ENCODE measurements around the gene ARHGEF10L. TPM values are rescaled to one million over a fixed set of nuclear protein-coding genes. Genes with fewer than 3 reads are reported as not detected.

ARHGEF10L gene
- total RNA-seq, 4 donors from 2014 or later = 65.0 to 136 (median 94.1) TPM

DNA sequence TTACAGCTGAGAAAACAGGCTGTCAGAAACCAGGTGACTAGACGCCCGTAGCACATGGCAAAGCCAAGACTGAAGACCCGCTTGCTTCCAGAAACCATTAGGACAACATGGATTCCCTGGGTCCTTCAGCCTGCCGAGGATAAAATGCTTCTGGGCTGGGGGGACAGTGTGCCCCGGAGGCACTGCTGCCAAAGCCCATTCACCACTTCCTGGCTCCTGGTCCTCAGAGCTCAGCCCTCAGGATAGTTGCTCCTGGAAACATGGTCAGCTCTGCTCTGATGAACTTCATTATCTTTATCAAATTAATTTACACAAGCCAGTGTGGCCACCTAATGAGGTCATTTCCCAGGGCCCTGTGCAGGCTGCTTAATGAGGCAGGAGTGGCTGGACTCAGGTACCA, 174.5 kb downstream of the ARHGEF10L start:
- H3K36me3 ChIP-seq = no peaks in the 10 kb centered on the region
- H3K27ac ChIP-seq = no peak overlapping the region
- DNase-seq (ENCODE audit: low spot score in 2 of 2) = no peak
- no peak overlapping the region for H3K4me3 ChIP-seq
- H3K9me3 ChIP-seq = no peaks in the 10 kb centered on the region
- no CpG with 5 or more reads among the region's 5 CpGs for WGBS
- no peaks in the 10 kb centered on the region for H3K4me1 ChIP-seq
- peaks cover 25% of the 10 kb centered on the region for H3K27me3 ChIP-seq
- no peak for TF ChIP-seq EP300 (IDR thresholded peaks at IDR 0.05)
- TF ChIP-seq POLR2AphosphoS5 (IDR thresholded peaks at IDR 0.05) = no peak
- no peak for TF ChIP-seq POLR2A (IDR thresholded peaks at IDR 0.05)
- TF ChIP-seq, protein P1, sequence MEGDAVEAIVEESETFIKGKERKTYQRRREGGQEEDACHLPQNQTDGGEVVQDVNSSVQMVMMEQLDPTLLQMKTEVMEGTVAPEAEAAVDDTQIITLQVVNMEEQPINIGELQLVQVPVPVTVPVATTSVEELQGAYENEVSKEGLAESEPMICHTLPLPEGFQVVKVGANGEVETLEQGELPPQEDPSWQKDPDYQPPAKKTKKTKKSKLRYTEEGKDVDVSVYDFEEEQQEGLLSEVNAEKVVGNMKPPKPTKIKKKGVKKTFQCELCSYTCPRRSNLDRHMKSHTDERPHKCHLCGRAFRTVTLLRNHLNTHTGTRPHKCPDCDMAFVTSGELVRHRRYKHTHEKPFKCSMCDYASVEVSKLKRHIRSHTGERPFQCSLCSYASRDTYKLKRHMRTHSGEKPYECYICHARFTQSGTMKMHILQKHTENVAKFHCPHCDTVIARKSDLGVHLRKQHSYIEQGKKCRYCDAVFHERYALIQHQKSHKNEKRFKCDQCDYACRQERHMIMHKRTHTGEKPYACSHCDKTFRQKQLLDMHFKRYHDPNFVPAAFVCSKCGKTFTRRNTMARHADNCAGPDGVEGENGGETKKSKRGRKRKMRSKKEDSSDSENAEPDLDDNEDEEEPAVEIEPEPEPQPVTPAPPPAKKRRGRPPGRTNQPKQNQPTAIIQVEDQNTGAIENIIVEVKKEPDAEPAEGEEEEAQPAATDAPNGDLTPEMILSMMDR (IDR thresholded peaks at IDR 0.05) = no peak

DNA sequence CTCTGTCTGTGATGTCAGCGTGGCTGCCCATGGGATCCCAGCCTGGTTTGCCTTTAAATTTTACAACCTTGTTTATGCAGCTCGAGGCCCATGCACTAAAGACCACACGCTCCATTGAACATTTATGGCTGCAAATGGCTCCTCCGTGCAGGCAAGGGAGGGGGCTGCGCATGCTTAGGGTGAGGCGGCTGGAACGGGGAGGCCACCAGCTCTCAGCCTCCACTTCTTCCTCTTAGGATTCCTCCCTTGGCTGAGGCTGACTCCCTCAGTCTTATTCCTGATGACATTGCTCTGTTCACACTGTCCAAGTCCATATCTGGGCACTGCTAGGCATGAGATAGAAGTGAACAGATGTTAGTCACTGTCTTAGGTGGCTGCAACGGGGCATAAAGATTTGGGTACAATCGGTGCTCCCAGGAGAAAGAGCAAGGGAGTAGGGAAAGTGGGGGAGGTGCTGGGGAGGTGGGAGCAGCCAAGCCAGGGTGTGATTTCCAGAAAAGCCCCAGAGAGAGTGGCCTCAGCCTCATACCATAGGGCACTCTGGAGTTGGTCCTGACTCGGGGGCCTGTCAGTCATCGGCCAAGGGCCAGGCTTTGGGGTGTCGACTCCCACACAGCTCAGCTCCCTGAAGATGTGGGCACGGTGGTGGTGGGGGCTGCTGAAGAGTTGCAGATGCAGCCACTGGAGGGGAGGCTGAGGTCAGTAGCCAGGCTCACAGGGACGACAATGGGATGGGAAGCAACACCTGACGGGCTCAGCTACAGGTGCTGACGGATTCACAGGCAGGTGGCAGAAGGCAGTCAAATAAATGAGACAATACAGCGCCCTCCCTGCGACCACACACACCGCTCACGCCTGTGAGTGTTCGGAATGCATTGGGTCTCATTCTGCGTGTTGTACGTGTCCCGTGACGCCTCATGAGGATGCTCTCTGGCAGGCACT, 178.4 kb downstream of the ARHGEF10L start:
- 74% methylated on average over 24 of the region's 25 CpGs for WGBS
- DNase-seq (ENCODE audit: low spot score in 2 of 2) = no peak
- Histone ChIP-seq H3K4me3 (no peak overlapping the region), H3K4me1 (no peaks in the 10 kb centered on the region), H3K27me3 (peaks cover 23% of the 10 kb centered on the region), H3K9me3 (no peaks in the 10 kb centered on the region), H3K27ac (no peak overlapping the region), H3K36me3 (no peaks in the 10 kb centered on the region)
- TF ChIP-seq EP300 (IDR thresholded peaks at IDR 0.05) = no peak
- TF ChIP-seq POLR2A (IDR thresholded peaks at IDR 0.05) = no peak
- TF ChIP-seq POLR2AphosphoS5 (IDR thresholded peaks at IDR 0.05) = no peak
- TF ChIP-seq, protein P1 (IDR thresholded peaks at IDR 0.05) = no peak

DNA sequence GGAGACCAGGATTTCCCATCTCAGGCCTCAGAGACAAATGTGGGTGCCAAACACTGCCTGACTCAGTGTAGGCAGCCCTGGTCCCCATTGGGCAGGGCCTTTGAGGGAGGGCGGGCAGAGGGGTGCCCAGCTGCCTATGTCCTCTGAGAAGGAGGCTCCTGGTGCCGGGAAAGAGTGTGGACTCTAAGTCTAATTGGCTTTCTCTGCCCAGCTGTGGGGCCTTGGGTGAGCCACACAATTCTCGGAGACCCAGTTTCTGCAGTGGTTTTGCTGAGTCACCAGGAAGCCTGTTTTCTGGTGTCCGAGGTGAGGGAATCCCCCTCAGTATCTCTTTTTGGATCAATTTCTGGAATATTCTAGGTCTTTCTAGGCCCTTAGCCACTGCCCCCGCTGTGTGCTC, 180.4 kb downstream of the ARHGEF10L start:
- H3K36me3 ChIP-seq = no peaks in the 10 kb centered on the region
- DNase-seq (ENCODE audit: low spot score in 2 of 2) = no peak
- 73% methylated on average over 3 of the region's 5 CpGs for WGBS
- H3K9me3 ChIP-seq = no peaks in the 10 kb centered on the region
- no peak overlapping the region for H3K4me3 ChIP-seq
- no peak overlapping the region for H3K27ac ChIP-seq
- H3K27me3 ChIP-seq = peaks cover 29% of the 10 kb centered on the region
- H3K4me1 ChIP-seq = no peaks in the 10 kb centered on the region
- TF ChIP-seq POLR2AphosphoS5 (IDR thresholded peaks at IDR 0.05) (no peak), EP300 (IDR thresholded peaks at IDR 0.05) (no peak), POLR2A (IDR thresholded peaks at IDR 0.05) (no peak)
- TF ChIP-seq, protein P1 (IDR thresholded peaks at IDR 0.05) = no peak

DNA sequence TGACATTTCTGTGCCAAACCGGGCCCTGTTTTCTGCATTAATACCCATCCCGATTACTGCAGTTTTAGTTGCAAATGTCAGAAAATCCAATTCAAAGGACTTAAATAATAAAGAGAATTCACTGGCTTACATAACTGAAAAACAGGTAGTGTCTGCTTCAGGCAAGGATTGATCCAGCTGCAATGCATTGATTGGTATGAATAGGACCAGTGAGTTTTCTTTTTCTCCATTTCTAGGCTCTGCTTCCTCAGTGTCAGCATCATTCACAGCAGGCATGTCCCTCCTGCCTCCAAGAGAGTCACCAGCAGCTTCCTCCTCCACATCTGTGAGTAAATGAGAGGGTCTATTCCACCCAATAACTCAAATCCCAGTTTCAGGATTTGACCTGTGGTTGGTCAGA, 181.9 kb downstream of the ARHGEF10L start:
- no peaks in the 10 kb centered on the region for H3K9me3 ChIP-seq
- no peak overlapping the region for H3K27ac ChIP-seq
- no peak for TF ChIP-seq EP300 (IDR thresholded peaks at IDR 0.05)
- no peak for TF ChIP-seq POLR2A (IDR thresholded peaks at IDR 0.05)
- no peak for TF ChIP-seq POLR2AphosphoS5 (IDR thresholded peaks at IDR 0.05)
- 98% methylated on average over 2 of the region's 2 CpGs for WGBS
- no peak overlapping the region for H3K4me3 ChIP-seq
- no peaks in the 10 kb centered on the region for H3K36me3 ChIP-seq
- no peak for DNase-seq (ENCODE audit: low spot score in 2 of 2)
- peaks cover 24% of the 10 kb centered on the region for H3K27me3 ChIP-seq
- no peaks in the 10 kb centered on the region for H3K4me1 ChIP-seq

DNA sequence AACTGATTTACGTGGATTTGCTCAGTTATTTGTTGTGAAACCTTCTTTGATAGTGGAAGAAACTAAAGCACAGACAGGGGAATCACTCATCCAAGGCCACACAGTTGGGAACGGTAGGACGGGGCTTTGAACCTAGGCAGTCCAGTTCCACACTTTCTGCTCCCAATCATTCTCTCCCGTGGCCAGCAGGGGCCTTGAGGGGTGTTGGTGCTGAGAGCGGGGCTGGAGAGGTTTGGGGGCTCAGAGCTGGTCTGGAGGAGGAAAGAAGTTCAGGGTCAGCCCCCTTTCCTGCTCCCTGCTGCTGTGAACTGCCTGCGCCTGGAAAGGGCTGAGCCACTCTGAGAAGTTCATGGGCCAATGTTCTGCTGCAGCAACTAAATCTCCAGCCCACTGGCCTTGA, 184.2 kb downstream of the ARHGEF10L start:
- Histone ChIP-seq H3K36me3 (no peaks in the 10 kb centered on the region), H3K4me3 (no peak overlapping the region), H3K4me1 (no peaks in the 10 kb centered on the region), H3K9me3 (no peaks in the 10 kb centered on the region), H3K27ac (no peak overlapping the region), H3K27me3 (peaks cover 16% of the 10 kb centered on the region)
- 59% methylated on average over 6 of the region's 6 CpGs for WGBS
- TF ChIP-seq, protein P1 (IDR thresholded peaks at IDR 0.05) = no peak
- no peak for TF ChIP-seq POLR2AphosphoS5 (IDR thresholded peaks at IDR 0.05)
- DNase-seq (ENCODE audit: low spot score in 2 of 2) = no peak
